HEK293T (cell line): ENCODE results near the gene CTPS2.

Source experiments
- CTCF ChIA-PET: fragments of 350-600 bp; formaldehyde crosslinking; extraction: SDS; loops from one replicate; lab custom pipeline; 2021; ENCODE audit warnings: antibody characterized with exemption, inconsistent platforms; lab: Yijun Ruan, JAX
- POLR2A ChIA-PET: fragments of 350-600 bp; formaldehyde crosslinking; extraction: SDS; loops from one replicate; lab custom pipeline; 2020; ENCODE audit warnings: antibody characterized with exemption, inconsistent platforms; lab: Yijun Ruan, JAX
- DNase-seq: peaks from one replicate; pipeline ENCODE4 v3.0.0; 2012; ENCODE audit warnings: mixed read lengths; ENCODE audit errors: extremely low spot score
- ARNT ChIP-seq: fragments of 450-650 bp; IDR thresholded peaks from 2 replicates; pipeline ENCODE4 v1.6.1; 2017; ENCODE audit warnings: mild to moderate bottlenecking
- BHLHE40 ChIP-seq: fragments of 450-650 bp; IDR thresholded peaks from 2 replicates; pipeline ENCODE4 v1.6.1; 2016; ENCODE audit warnings: mild to moderate bottlenecking, moderate library complexity, borderline replicate concordance
- CTBP1 ChIP-seq: fragments of 450-650 bp; IDR thresholded peaks from 2 replicates; pipeline ENCODE4 v1.6.1; 2016; ENCODE audit warnings: borderline replicate concordance
- ELF4 ChIP-seq: fragments of 450-650 bp; IDR thresholded peaks from 2 replicates; pipeline ENCODE4 v1.6.1; 2017; ENCODE audit warnings: antibody characterized with exemption
- FOXA1 ChIP-seq: fragments of 450-650 bp; IDR thresholded peaks from 2 replicates; pipeline ENCODE4 v1.6.1; 2016; ENCODE audit warnings: mild to moderate bottlenecking
- FOXK2 ChIP-seq: fragments of 450-650 bp; IDR thresholded peaks from 2 replicates; pipeline ENCODE4 v1.6.1; 2016; ENCODE audit warnings: mild to moderate bottlenecking
- FOXM1 ChIP-seq: fragments of 450-650 bp; IDR thresholded peaks from 2 replicates; pipeline ENCODE4 v1.6.1; 2017; ENCODE audit warnings: mild to moderate bottlenecking, borderline replicate concordance
- HDGF ChIP-seq: fragments of 450-650 bp; IDR thresholded peaks from 2 replicates; pipeline ENCODE4 v1.6.1; 2017; ENCODE audit warnings: antibody characterized with exemption, borderline replicate concordance
- L3MBTL2 ChIP-seq: fragments of 450-650 bp; conservative IDR thresholded peaks from 2 replicates; pipeline ENCODE4 v1.6.1; 2016; ENCODE audit warnings: mild to moderate bottlenecking
- LEF1 ChIP-seq: fragments of 450-650 bp; IDR thresholded peaks from 2 replicates; pipeline ENCODE4 v1.6.1; 2017; ENCODE audit warnings: mild to moderate bottlenecking, borderline replicate concordance
- NFRKB ChIP-seq: fragments of 450-650 bp; IDR thresholded peaks from 2 replicates; pipeline ENCODE4 v1.6.1; 2016; ENCODE audit warnings: mild to moderate bottlenecking, moderate library complexity
- SP1 ChIP-seq: fragments of 450-650 bp; IDR thresholded peaks from 2 replicates; pipeline ENCODE4 v1.6.1; 2017
- SUZ12 ChIP-seq: fragments of 450-650 bp; IDR thresholded peaks from 2 replicates; pipeline ENCODE4 v1.6.1; 2016; ENCODE audit warnings: mild to moderate bottlenecking
- TARDBP ChIP-seq: fragments of 450-650 bp; IDR thresholded peaks from 2 replicates; pipeline ENCODE4 v1.6.1; 2016
- ZNF384 ChIP-seq: fragments of 450-650 bp; IDR thresholded peaks from 2 replicates; pipeline ENCODE4 v1.6.1; 2016
- TF ChIP-seq, protein P1 (sequence below): fragments of 450-650 bp; IDR thresholded peaks from 2 replicates; pipeline ENCODE4 v1.6.1; 2016

Gene CTPS2

GRCh38 chrX:16714504-16714903 is 2.0 kb upstream of the CTPS2 start:
- DNase-seq = no peak
- POLR2A ChIA-PET = interaction anchor here (1.1 kb wide), 1 partner anchor 54 kb away, joined by 3 read pairs; no protein-coding TSS in a partner anchor
- CTCF ChIA-PET = no interaction called here
- TF ChIP-seq BHLHE40 (no peak), FOXM1 (no peak), TARDBP (no peak), LEF1 (no peak), CTBP1 (no peak), ELF4 (no peak), SUZ12 (no peak), FOXK2 (no peak), ZNF384 (no peak), SP1 (no peak), L3MBTL2 (no peak), HDGF (no peak), FOXA1 (no peak), ARNT (no peak), NFRKB (no peak)
- TF ChIP-seq, protein P1, sequence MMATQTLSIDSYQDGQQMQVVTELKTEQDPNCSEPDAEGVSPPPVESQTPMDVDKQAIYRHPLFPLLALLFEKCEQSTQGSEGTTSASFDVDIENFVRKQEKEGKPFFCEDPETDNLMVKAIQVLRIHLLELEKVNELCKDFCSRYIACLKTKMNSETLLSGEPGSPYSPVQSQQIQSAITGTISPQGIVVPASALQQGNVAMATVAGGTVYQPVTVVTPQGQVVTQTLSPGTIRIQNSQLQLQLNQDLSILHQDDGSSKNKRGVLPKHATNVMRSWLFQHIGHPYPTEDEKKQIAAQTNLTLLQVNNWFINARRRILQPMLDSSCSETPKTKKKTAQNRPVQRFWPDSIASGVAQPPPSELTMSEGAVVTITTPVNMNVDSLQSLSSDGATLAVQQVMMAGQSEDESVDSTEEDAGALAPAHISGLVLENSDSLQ = no peak

- peak; percentile 20 for DNase-seq
- no peak for TF ChIP-seq ARNT
- no peak for TF ChIP-seq BHLHE40
- TF ChIP-seq HDGF = no peak
- ChIA-PET CTCF (interaction anchor here (1.0 kb wide), 1 partner anchor 17 kb away, joined by 3 read pairs; no protein-coding TSS in a partner anchor), POLR2A (interaction anchor here (0.7 to 3.7 kb wide), 5 partner anchors 9 to 59 kb away, joined by 3 to 23 read pairs (median 6); partner anchors contain the start of gene SYAP1)
Observed at GRCh38 chrX:16711893-16712547, 449 bp downstream of the CTPS2 start.

DNA sequence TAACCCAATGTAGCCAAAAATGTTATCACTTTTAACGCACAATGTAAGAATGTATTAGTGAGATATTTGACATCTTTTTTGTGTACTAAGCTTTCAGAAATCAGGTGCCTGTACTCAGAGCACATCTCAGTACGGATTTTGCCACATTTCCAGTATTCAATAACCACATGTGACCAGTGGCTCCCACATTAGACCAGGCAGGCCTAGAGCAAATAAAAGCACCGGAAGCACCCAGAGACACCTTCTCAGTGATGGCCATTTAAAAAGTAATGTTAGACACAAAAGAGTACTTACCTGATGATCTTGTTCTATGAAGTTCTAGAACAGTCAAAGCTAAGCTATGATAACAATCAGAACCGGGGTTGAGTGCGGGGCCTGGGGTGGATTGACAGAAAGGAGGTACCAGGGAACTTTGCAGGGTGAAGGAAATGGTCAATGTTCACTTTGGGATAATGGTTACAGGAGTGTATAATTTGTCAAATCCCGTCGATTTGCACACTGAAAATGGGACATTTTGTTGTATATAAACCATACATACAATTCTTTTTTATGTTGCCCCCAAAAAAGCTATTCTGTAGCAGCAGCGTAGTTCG is 1.2 kb downstream of the CTPS2 start:
- POLR2A ChIA-PET = interaction anchor here (1.2 to 3.7 kb wide), 4 partner anchors 8 to 60 kb away, joined by 3 to 23 read pairs (median 7); partner anchors contain the start of gene SYAP1
- CTCF ChIA-PET = interaction anchor here (0.7 to 1.0 kb wide), 2 partner anchors 16 to 410 kb away, joined by 3 read pairs; no protein-coding TSS in a partner anchor
- DNase-seq = no peak
- TF ChIP-seq FOXM1 = no peak

DNA sequence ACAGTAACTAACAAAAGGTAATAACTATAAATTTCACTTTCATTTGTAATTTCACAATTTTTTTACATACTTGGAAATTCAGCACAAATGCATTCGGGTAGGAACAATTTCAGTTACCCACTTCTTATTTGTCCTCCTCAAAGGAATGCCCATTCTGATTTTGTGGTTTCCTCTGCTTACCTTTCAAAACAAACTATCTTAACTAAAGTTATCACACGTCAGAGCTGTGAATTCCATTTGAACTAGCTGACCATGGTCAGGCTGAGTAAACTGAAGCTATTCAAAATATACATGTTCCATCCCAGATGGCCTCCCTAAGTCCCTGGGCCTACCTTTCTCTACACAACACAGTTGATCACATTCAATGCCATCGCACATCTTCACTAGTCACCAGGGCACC is 4.5 kb downstream of the CTPS2 start:
- CTCF ChIA-PET = no interaction called here
- DNase-seq = no peak
- POLR2A ChIA-PET = interaction anchor here (1.2 kb wide), 1 partner anchor 12 kb away, joined by 6 read pairs; the partner anchor contains the start of gene SYAP1
- TF ChIP-seq ELF4 = no peak
- TF ChIP-seq FOXA1 = no peak
- no peak for TF ChIP-seq CTBP1
- TF ChIP-seq BHLHE40 = no peak
- no peak for TF ChIP-seq SP1

DNA sequence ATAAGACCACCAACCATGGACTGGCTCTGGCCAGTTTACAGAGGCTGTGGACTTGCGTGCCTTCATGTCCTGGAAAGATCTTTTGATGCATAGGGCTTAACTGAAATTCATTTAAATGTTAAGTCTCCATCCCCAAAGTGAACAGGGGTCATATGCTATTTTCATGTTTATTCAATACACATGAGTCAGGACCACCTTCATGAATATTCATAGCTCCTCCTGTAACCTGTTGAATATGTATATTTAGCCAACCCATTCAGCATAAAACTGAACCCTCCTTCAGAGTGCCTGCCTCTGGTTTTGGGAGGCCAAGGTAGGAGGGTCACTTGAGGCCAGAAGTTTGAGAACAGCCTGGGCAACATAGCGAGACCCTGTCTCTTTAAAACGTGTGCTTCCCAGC is 7.1 kb downstream of the CTPS2 start:
- DNase-seq = no peak
- POLR2A ChIA-PET = interaction anchor here (0.8 kb wide), 1 partner anchor 14 kb away, joined by 3 read pairs; the partner anchor contains the start of gene SYAP1
- TF ChIP-seq FOXM1 (no peak), NFRKB (no peak), ARNT (no peak), ZNF384 (no peak), ELF4 (no peak)
- TF ChIP-seq, protein P1 = no peak
- CTCF ChIA-PET = interaction anchor here (0.5 kb wide), 1 partner anchor 1211 kb away, joined by 3 read pairs; no protein-coding TSS in a partner anchor

DNA sequence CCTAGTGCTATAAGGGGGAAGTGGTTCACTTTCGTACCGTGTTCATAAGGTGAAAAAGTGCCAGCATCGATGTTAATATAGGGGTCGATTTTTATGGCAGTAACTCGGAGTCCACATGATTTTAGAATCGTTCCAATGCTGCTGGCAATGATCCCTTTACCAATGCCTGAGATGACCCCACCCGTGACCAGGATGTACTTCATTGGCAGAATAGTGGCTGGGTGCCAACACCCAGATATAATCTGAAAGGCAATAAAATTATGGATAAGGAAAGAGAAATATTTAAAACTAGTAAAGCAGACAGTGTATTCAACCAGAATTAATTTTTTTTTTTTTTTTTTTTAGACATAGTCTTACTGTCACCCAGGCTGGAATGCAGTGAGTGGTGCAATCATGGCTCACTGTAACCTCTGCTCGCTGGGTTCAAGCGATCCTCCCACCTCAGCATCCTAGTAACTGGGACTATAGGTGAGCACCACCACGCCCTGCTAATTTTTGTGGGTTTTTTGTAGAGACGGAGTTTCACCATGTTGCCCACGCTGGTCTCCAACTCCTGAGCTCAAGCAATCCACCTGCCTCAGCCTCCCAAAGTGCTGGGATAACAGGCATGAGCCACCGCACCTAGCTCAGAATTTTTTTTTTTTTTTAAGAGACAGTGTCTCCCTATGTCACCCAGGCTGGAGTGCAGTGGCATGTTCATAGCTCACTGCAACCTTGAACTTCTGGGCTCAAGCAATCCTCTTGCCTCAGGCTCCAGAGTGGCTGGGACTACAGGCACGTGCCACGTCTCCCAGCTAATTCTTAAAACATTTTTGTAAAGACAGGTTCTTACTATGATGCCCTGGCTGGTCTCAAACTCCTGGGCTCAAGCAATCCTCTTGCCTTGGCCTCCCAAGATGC is 9.5 kb downstream of the CTPS2 start:
- ChIA-PET POLR2A (interaction anchor here (1.1 to 1.6 kb wide), 2 partner anchors 10 to 16 kb away, joined by 4 to 9 read pairs; partner anchors contain the start of genes CTPS2 and SYAP1), CTCF (interaction anchor here (0.7 kb wide), 1 partner anchor 119 kb away, joined by 4 read pairs; no protein-coding TSS in a partner anchor)
- TF ChIP-seq FOXM1 (no peak), NFRKB (no peak), HDGF (no peak), LEF1 (no peak), ZNF384 (no peak), ARNT (no peak), SUZ12 (no peak), SP1 (no peak), ELF4 (no peak), L3MBTL2 (no peak), FOXA1 (no peak), TARDBP (no peak), CTBP1 (no peak), FOXK2 (no peak), BHLHE40 (no peak)
- TF ChIP-seq, protein P1 = no peak
- no peak for DNase-seq
